Measurements from ENCODE around the gene DLEC1. TPM values are rescaled to one million over a fixed set of nuclear protein-coding genes. Genes with fewer than 3 reads are reported as not detected.

Gene DLEC1
- total RNA-seq, 4 donors from 2014 or later: 0.19 to 0.42 (median 0.37) TPM

- no peak overlapping the region for H3K27ac ChIP-seq (replicated peaks in 1 of 4)
- H3K4me1 ChIP-seq: peaks cover 10 to 30% (median 25%) of the 10 kb centered on the region in 4 donors
- H3K27me3 ChIP-seq: no peaks in the 10 kb centered on the region
- WGBS: 67% methylated on average over 3 of the region's 3 CpGs
- no peaks in the 10 kb centered on the region for H3K9me3 ChIP-seq
- peaks cover under 1 to 31% (median 25%) of the 10 kb centered on the region in 4 donors for H3K36me3 ChIP-seq
- DNase-seq (ENCODE audit: extremely low spot score): no peak
- TF ChIP-seq POLR2AphosphoS5 (IDR thresholded peaks at IDR 0.05) (no peak), EP300 (IDR thresholded peaks at IDR 0.05) (no peak), CTCF (IDR thresholded peaks at IDR 0.05) (no peak), POLR2A (IDR thresholded peaks at IDR 0.05; ENCODE audit: low read depth) (no peak)
- intact Hi-C loops (cut with DNase I): no loop called here
- H3K4me3 ChIP-seq: no peak overlapping the region
Measured at GRCh38 chr3:38022301-38022700, 16.7 kb upstream of the DLEC1 start.

- Histone ChIP-seq H3K36me3 (peaks cover 0 to 23% (median 17%) of the 10 kb centered on the region in 4 donors), H3K4me3 (peak overlapping the region in 1 of 4 donors; percentile 70), H3K27me3 (no peaks in the 10 kb centered on the region), H3K4me1 (peaks cover 10 to 31% (median 26%) of the 10 kb centered on the region in 4 donors), H3K9me3 (no peaks in the 10 kb centered on the region), H3K27ac (replicated peaks in 1 of 4) (peak overlapping the region in 3 of 4 donors; percentile 91 to 95 (median 94))
- no peak for DNase-seq (ENCODE audit: extremely low spot score)
- TF ChIP-seq POLR2AphosphoS5 (IDR thresholded peaks at IDR 0.05) (no peak), CTCF (IDR thresholded peaks at IDR 0.05) (no peak), EP300 (IDR thresholded peaks at IDR 0.05) (no peak), POLR2A (IDR thresholded peaks at IDR 0.05; ENCODE audit: low read depth) (no peak)
- 88% methylated on average over 6 of the region's 6 CpGs for WGBS
- intact Hi-C loops (cut with DNase I): no loop called here
Measured at GRCh38 chr3:38022896-38023709, 15.9 kb upstream of the DLEC1 start.

DNA sequence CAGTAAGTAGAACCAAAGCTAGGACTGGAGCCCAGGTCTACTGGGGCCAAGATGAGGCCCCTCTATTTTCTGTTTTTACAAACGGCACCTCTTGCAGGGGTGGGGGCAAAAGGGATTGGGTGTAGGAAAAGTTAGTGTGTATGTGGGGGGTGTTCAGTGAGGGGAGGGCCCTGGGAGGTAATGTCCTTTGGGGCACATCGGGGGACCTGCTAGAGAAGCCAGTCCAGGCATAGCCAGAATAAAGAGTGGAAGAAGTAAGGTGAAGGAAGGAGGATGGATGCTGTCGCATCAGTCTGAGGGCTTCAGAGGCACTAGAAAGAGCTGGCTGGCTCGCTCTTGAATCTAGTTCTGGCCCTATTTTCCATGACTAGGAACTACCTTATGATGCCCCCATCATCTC is 12.2 kb upstream of the DLEC1 start:
- no peak for DNase-seq (ENCODE audit: extremely low spot score)
- intact Hi-C loops (cut with DNase I): no loop called here
- H3K9me3 ChIP-seq: no peaks in the 10 kb centered on the region
- H3K4me3 ChIP-seq: no peak overlapping the region
- peaks cover 32 to 67% (median 62%) of the 10 kb centered on the region in 4 donors for H3K4me1 ChIP-seq
- no peaks in the 10 kb centered on the region for H3K36me3 ChIP-seq
- 74% methylated on average over 4 of the region's 4 CpGs for whole genome bisulfite sequencing
- peak overlapping the region; percentile 91 to 95 (median 94) for H3K27ac ChIP-seq (replicated peaks in 1 of 4)
- H3K27me3 ChIP-seq: no peaks in the 10 kb centered on the region
- no peak for TF ChIP-seq CTCF (IDR thresholded peaks at IDR 0.05)
- no peak for TF ChIP-seq POLR2AphosphoS5 (IDR thresholded peaks at IDR 0.05)

- DNase-seq (ENCODE audit: extremely low spot score): no peak
- TF ChIP-seq CTCF (IDR thresholded peaks at IDR 0.05) (no peak), EP300 (IDR thresholded peaks at IDR 0.05) (no peak), POLR2AphosphoS5 (IDR thresholded peaks at IDR 0.05) (no peak), POLR2A (IDR thresholded peaks at IDR 0.05; ENCODE audit: low read depth) (no peak)
- Histone ChIP-seq H3K4me1 (peaks cover 32 to 67% (median 61%) of the 10 kb centered on the region in 4 donors), H3K9me3 (no peaks in the 10 kb centered on the region), H3K4me3 (peak overlapping the region in 1 of 4 donors; percentile 68), H3K36me3 (no peaks in the 10 kb centered on the region), H3K27me3 (no peaks in the 10 kb centered on the region), H3K27ac (replicated peaks in 1 of 4) (peak overlapping the region; percentile 87 to 93 (median 90))
- WGBS: 88% methylated on average over 6 of the region's 6 CpGs
- intact Hi-C loops (cut with DNase I): no loop called here
Measured at GRCh38 chr3:38027466-38028465, 11.2 kb upstream of the DLEC1 start.

Data from esophagus muscularis mucosa (tissue), 4 donors.